Endodermal cell (in vitro differentiated cells): Measurements from ENCODE around the gene SHISA3. TPM values are rescaled to one million over a fixed set of nuclear protein-coding genes. Genes with fewer than 3 reads are reported as not detected.

Experiments
- DNase-seq: peaks from one replicate; pipeline ENCODE4 v3.0.0-alpha.2; 2017
- H3K27ac ChIP-seq: 2 replicates; pipeline ENCODE4 v1.5.1; 2013; ENCODE audit warnings: mild to moderate bottlenecking, low read depth, low read length, moderate library complexity
- H3K27me3 ChIP-seq: 2 replicates; pipeline ENCODE4 v1.6.1; 2013; ENCODE audit warnings: mild to moderate bottlenecking, low read length, moderate library complexity; ENCODE audit not compliant: insufficient read depth, control insufficient read depth, poor library complexity, severe bottlenecking
- H3K36me3 ChIP-seq: 2 replicates; pipeline ENCODE4 v1.7.0; 2013; ENCODE audit warnings: mild to moderate bottlenecking, low read length, moderate library complexity; ENCODE audit not compliant: control insufficient read depth, insufficient read depth
- H3K4me1 ChIP-seq: one replicate; pipeline ENCODE4 v1.7.0; 2013; ENCODE audit warnings: low read length; ENCODE audit not compliant: control insufficient read depth, insufficient read depth
- H3K4me3 ChIP-seq: 2 replicates; pipeline ENCODE4 v1.5.1; 2013; ENCODE audit warnings: mild to moderate bottlenecking, low read length, moderate library complexity
- H3K9ac ChIP-seq: 2 replicates; pipeline ENCODE4 v1.6.1; 2013; ENCODE audit warnings: mild to moderate bottlenecking, low read length, moderate library complexity; ENCODE audit not compliant: poor library complexity, severe bottlenecking; ENCODE audit errors: extremely low read depth
- H3K9me3 ChIP-seq: 2 replicates; pipeline ENCODE4 v1.6.1; 2013; ENCODE audit warnings: mild to moderate bottlenecking, low read length, moderate library complexity; ENCODE audit not compliant: control insufficient read depth
- H3K27ac Mint-ChIP-seq: 2 replicates; pipeline ENCODE4 v1.8.0; 2020; ENCODE audit warnings: mixed read lengths
- H3K27me3 Mint-ChIP-seq: 2 replicates; pipeline ENCODE4 v1.8.0; 2021; ENCODE audit warnings: mild to moderate bottlenecking, mixed read lengths; ENCODE audit not compliant: insufficient read depth
- H3K36me3 Mint-ChIP-seq: 2 replicates; pipeline ENCODE4 v1.8.0; 2020; ENCODE audit warnings: low read depth, mixed read lengths
- H3K4me1 Mint-ChIP-seq: 2 replicates; pipeline ENCODE4 v1.8.0; 2020; ENCODE audit warnings: mixed read lengths
- H3K4me3 Mint-ChIP-seq: 2 replicates; pipeline ENCODE4 v1.8.0; 2020; ENCODE audit warnings: mild to moderate bottlenecking, moderate library complexity, mixed read lengths
- H3K9me3 Mint-ChIP-seq: 2 replicates; pipeline ENCODE4 v1.8.0; 2020; ENCODE audit warnings: mild to moderate bottlenecking, mixed read lengths
- CTCF ChIP-seq: fragments of 200-600 bp; sonication (generic); conservative IDR thresholded peaks from 2 replicates; pipeline ENCODE4 v1.5.0; 2021; ENCODE audit warnings: antibody characterized with exemption, mild to moderate bottlenecking
- WGBS, 2 experiments: methylation state at CpG; one replicate each; pipeline versions ENCODE4 v1.1.5 to v1.1.7; 2013; ENCODE audit warnings: missing lambda C conversion rate in 2 of 2, mixed read lengths in 1 of 2; ENCODE audit not compliant: insufficient coverage in 1 of 2, insufficient read length in 1 of 2; 5-methylcytosine and 5-hydroxymethylcytosine counted together
- total RNA-seq, 2 donors: library from RNA; stranded (reverse); fragmentation: NEBNext Ultra II Directional in 1 of 2; extraction: Animal tissue kit (Norgen Biotek cat#: 25700) in 1 of 2; gene quantifications; 2 replicates in 1 of 2; 3 replicates in 1 of 2; pipeline ENCODE4 v1.2.1, GENCODE V29; 2021

SHISA3 gene
- total RNA-seq, 2 donors from 2014 or later, result 18.0 to 37.0 TPM

- Mint-ChIP-seq H3K27ac (no peak overlapping the region), H3K36me3 (no peaks in the 10 kb centered on the region), H3K27me3 (peaks cover 15% of the 10 kb centered on the region), H3K4me1 (peaks cover 13% of the 10 kb centered on the region), H3K9me3 (peaks cover 3% of the 10 kb centered on the region), H3K4me3 (no peak overlapping the region)
- H3K9me3 ChIP-seq, result no peaks in the 10 kb centered on the region
- H3K36me3 ChIP-seq, result no peaks in the 10 kb centered on the region
- no peak overlapping the region for H3K4me3 ChIP-seq
- no peaks in the 10 kb centered on the region for H3K4me1 ChIP-seq
- no peak overlapping the region for H3K27ac ChIP-seq
- DNase-seq, result no peak
- no peaks in the 10 kb centered on the region for H3K27me3 ChIP-seq
- WGBS, 2 experiments, result 86% methylated on average over 2 of the region's 3 CpGs; no CpG with 5 or more reads in 1 of the 2 experiments
- H3K9ac ChIP-seq, result no peak overlapping the region
- TF ChIP-seq CTCF, result no peak
These were observed 34.7 kb upstream of the SHISA3 start for GRCh38 chr4:42362591-42362990.

GRCh38 chr4:42363614-42364013 lies 33.7 kb upstream of the SHISA3 start:
- Mint-ChIP-seq H3K9me3 (peaks cover 3% of the 10 kb centered on the region), H3K27ac (no peak overlapping the region), H3K4me1 (peaks cover 13% of the 10 kb centered on the region), H3K27me3 (peaks cover 12% of the 10 kb centered on the region), H3K4me3 (no peak overlapping the region), H3K36me3 (no peaks in the 10 kb centered on the region)
- no peak for DNase-seq
- Histone ChIP-seq H3K27ac (no peak overlapping the region), H3K9me3 (no peaks in the 10 kb centered on the region), H3K36me3 (no peaks in the 10 kb centered on the region), H3K27me3 (no peaks in the 10 kb centered on the region), H3K9ac (no peak overlapping the region), H3K4me3 (no peak overlapping the region), H3K4me1 (no peaks in the 10 kb centered on the region)
- TF ChIP-seq CTCF, result no peak
- WGBS, 2 experiments, result 92% methylated on average over 3 of the region's 3 CpGs; no CpG with 5 or more reads in 1 of the 2 experiments

- no peaks in the 10 kb centered on the region for H3K9me3 ChIP-seq
- no peak overlapping the region for H3K4me3 ChIP-seq
- no peaks in the 10 kb centered on the region for H3K4me1 ChIP-seq
- no peak for TF ChIP-seq CTCF
- H3K4me3 Mint-ChIP-seq, result no peak overlapping the region
- no peaks in the 10 kb centered on the region for H3K27me3 ChIP-seq
- no peak overlapping the region for H3K27ac Mint-ChIP-seq
- no peaks in the 10 kb centered on the region for H3K36me3 ChIP-seq
- H3K9me3 Mint-ChIP-seq, result peaks cover 3% of the 10 kb centered on the region
- peaks cover 9% of the 10 kb centered on the region for H3K27me3 Mint-ChIP-seq
- H3K4me1 Mint-ChIP-seq, result peaks cover 12% of the 10 kb centered on the region
- no peak overlapping the region for H3K9ac ChIP-seq
- DNase-seq, result no peak
- no peak overlapping the region for H3K27ac ChIP-seq
- no peaks in the 10 kb centered on the region for H3K36me3 Mint-ChIP-seq
These were observed 32.8 kb upstream of the SHISA3 start for GRCh38 chr4:42364266-42365053.
